Measurements from ENCODE around the gene TUSC2. TPM values are rescaled to one million over a fixed set of nuclear protein-coding genes. Genes with fewer than 3 reads are reported as not detected.
"Not testable (repeated sequence)": the region's sequence is repeated elsewhere in the genome, so short reads cannot be mapped to it uniquely, and the experiment has no call there.

Gene TUSC2
- total RNA-seq, 1 experiment from 2014 or later: 35.3 TPM

DNA sequence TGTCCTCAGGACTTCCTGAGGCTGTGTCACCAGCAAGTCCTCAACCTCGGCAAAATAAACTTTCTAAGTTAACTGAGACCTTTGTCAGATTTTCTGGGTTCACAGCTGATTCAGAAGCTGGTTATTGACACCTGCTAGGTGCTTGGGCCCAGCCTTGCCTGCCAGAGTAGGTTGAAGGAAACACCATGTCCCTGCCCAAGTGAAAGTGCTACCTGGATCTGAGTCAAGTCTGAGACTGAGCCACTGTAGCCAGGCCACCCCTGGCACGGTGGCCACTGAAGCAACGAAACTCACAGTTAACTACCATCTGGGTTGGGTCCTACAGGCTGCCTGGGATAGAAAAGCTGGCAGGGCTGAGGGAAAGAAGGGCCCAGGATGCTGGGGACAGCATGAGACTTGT lies 13.7 kb downstream of the TUSC2 start:
- no peak overlapping the region for H3K4me3 ChIP-seq (ENCODE audit: low read depth in 2 of 2, low read length in 2 of 2)
- DNase-seq (ENCODE audit: low read depth, low spot score) (no peak), ATAC-seq (0 out of 2 replicates have a peak, but pooled peaks have one; percentile 27)
- no TSS peak for BruUV-seq (replicated peaks)
- intact Hi-C loops (cut with micrococcal nuclease; ENCODE audit: unreplicated experiment) (no loop called here), in situ Hi-C loops (cut with HindIII; ENCODE audit: low pct_unique_long_range_greater_than_20kb, low sequenced_read_pairs) (no loop called here)
- H3K9me3 ChIP-seq (ENCODE audit: control insufficient read depth, insufficient read depth, low read depth, low read length): no peaks in the 10 kb centered on the region
- ChIA-PET POLR2A (no interaction called here), CTCF (no interaction called here)
- no peak for TF ChIP-seq POLR2AphosphoS5 (IDR thresholded peaks at IDR 0.05; ENCODE audit: low read depth, low read length)
- TF ChIP-seq, protein P1, sequence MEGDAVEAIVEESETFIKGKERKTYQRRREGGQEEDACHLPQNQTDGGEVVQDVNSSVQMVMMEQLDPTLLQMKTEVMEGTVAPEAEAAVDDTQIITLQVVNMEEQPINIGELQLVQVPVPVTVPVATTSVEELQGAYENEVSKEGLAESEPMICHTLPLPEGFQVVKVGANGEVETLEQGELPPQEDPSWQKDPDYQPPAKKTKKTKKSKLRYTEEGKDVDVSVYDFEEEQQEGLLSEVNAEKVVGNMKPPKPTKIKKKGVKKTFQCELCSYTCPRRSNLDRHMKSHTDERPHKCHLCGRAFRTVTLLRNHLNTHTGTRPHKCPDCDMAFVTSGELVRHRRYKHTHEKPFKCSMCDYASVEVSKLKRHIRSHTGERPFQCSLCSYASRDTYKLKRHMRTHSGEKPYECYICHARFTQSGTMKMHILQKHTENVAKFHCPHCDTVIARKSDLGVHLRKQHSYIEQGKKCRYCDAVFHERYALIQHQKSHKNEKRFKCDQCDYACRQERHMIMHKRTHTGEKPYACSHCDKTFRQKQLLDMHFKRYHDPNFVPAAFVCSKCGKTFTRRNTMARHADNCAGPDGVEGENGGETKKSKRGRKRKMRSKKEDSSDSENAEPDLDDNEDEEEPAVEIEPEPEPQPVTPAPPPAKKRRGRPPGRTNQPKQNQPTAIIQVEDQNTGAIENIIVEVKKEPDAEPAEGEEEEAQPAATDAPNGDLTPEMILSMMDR (IDR thresholded peaks at IDR 0.05): no peak
- TF ChIP-seq TCF7L2 (IDR thresholded peaks at IDR 0.05; ENCODE audit: low read depth, low read length): no peak
- TF ChIP-seq SIN3A (IDR thresholded peaks at IDR 0.05; ENCODE audit: borderline replicate concordance, insufficient read depth, low read depth, low read length): no peak
- TF ChIP-seq, protein P2, sequence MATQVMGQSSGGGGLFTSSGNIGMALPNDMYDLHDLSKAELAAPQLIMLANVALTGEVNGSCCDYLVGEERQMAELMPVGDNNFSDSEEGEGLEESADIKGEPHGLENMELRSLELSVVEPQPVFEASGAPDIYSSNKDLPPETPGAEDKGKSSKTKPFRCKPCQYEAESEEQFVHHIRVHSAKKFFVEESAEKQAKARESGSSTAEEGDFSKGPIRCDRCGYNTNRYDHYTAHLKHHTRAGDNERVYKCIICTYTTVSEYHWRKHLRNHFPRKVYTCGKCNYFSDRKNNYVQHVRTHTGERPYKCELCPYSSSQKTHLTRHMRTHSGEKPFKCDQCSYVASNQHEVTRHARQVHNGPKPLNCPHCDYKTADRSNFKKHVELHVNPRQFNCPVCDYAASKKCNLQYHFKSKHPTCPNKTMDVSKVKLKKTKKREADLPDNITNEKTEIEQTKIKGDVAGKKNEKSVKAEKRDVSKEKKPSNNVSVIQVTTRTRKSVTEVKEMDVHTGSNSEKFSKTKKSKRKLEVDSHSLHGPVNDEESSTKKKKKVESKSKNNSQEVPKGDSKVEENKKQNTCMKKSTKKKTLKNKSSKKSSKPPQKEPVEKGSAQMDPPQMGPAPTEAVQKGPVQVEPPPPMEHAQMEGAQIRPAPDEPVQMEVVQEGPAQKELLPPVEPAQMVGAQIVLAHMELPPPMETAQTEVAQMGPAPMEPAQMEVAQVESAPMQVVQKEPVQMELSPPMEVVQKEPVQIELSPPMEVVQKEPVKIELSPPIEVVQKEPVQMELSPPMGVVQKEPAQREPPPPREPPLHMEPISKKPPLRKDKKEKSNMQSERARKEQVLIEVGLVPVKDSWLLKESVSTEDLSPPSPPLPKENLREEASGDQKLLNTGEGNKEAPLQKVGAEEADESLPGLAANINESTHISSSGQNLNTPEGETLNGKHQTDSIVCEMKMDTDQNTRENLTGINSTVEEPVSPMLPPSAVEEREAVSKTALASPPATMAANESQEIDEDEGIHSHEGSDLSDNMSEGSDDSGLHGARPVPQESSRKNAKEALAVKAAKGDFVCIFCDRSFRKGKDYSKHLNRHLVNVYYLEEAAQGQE (IDR thresholded peaks at IDR 0.05; ENCODE audit: insufficient read depth in 1 of 2, low read depth in 2 of 2, low read length in 1 of 2): no peak
- H3K27ac ChIP-seq (ENCODE audit: low read length): no peak overlapping the region
- no peaks in the 10 kb centered on the region for H3K36me3 ChIP-seq (ENCODE audit: control insufficient read depth, insufficient read depth, low read length)
- no peaks in the 10 kb centered on the region for H3K27me3 ChIP-seq (ENCODE audit: control insufficient read depth, insufficient read depth, low read length)
- H3K4me1 ChIP-seq (ENCODE audit: control insufficient read depth, insufficient read depth, low read length): no peaks in the 10 kb centered on the region; the same call in 1 of the 2 replicates

DNA sequence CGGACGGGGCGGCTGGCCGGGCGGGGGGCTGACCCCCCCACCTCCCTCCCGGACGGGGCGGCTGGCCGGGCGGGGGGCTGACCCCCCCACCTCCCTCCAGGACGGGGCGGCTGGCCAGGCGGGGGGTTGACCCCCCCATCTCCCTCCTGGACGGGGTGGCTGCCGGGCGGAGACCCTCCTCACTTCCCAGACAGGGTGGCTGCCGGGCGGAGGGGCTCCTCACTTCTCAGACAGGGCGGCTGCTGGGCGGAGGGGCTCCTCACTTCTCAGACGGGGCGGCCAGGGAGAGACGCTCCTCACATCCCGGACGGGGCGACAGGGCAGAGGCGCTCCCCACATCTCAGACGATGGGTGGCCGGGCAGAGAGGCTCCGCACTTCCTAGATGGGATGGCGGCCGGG lies 16.0 kb downstream of the TUSC2 start:
- H3K27ac ChIP-seq (ENCODE audit: low read length); BruUV-seq (replicated peaks); CTCF ChIA-PET; POLR2A ChIA-PET; H3K27me3 ChIP-seq (ENCODE audit: control insufficient read depth, insufficient read depth, low read length); ATAC-seq; H3K4me3 ChIP-seq (ENCODE audit: low read depth in 2 of 2, low read length in 2 of 2); intact Hi-C loops (cut with micrococcal nuclease; ENCODE audit: unreplicated experiment); H3K4me1 ChIP-seq (ENCODE audit: control insufficient read depth, insufficient read depth, low read length); DNase-seq (ENCODE audit: low read depth, low spot score); H3K36me3 ChIP-seq (ENCODE audit: control insufficient read depth, insufficient read depth, low read length); H3K9me3 ChIP-seq (ENCODE audit: control insufficient read depth, insufficient read depth, low read depth, low read length); in situ Hi-C loops (cut with HindIII; ENCODE audit: low pct_unique_long_range_greater_than_20kb, low sequenced_read_pairs): not testable (repeated sequence)

DNA sequence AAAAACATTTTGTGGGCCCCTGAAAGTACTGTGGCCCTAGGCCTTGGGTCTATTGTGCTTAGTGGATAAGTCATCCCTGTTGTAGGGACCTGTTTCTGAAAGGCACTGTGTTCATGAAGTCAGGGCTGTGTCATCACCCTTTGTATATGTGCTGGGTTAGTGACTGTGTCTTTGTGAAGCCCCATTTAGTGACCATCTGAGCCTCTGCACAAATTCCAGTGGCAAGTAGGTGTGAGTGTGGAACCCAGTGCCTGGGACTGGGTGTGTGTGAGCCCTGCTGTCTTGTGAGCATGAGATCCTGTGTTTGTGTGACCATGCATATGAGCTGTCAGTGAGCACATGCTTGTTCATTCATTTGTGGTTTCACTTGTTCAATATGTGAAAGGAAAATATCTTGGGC lies 23.4 kb downstream of the TUSC2 start:
- Histone ChIP-seq H3K36me3 (ENCODE audit: control insufficient read depth, insufficient read depth, low read length) (no peaks in the 10 kb centered on the region), H3K4me1 (ENCODE audit: control insufficient read depth, insufficient read depth, low read length) (no peaks in the 10 kb centered on the region), H3K4me3 (ENCODE audit: low read depth in 2 of 2, low read length in 2 of 2) (no peak overlapping the region), H3K27ac (ENCODE audit: low read length) (no peak overlapping the region), H3K27me3 (ENCODE audit: control insufficient read depth, insufficient read depth, low read length) (no peaks in the 10 kb centered on the region), H3K9me3 (ENCODE audit: control insufficient read depth, insufficient read depth, low read depth, low read length) (no peaks in the 10 kb centered on the region)
- TF ChIP-seq, protein P2 (IDR thresholded peaks at IDR 0.05; ENCODE audit: insufficient read depth in 1 of 2, low read depth in 2 of 2, low read length in 1 of 2): no peak
- TF ChIP-seq POLR2AphosphoS5 (IDR thresholded peaks at IDR 0.05; ENCODE audit: low read depth, low read length) (no peak), SIN3A (IDR thresholded peaks at IDR 0.05; ENCODE audit: borderline replicate concordance, insufficient read depth, low read depth, low read length) (no peak), TCF7L2 (IDR thresholded peaks at IDR 0.05; ENCODE audit: low read depth, low read length) (no peak)
- TF ChIP-seq, protein P1 (IDR thresholded peaks at IDR 0.05): no peak
- in situ Hi-C loops (cut with HindIII; ENCODE audit: low pct_unique_long_range_greater_than_20kb, low sequenced_read_pairs) (no loop called here), intact Hi-C loops (cut with micrococcal nuclease; ENCODE audit: unreplicated experiment) (no loop called here)
- ChIA-PET POLR2A (no interaction called here), CTCF (interaction anchor here (0.6 kb wide), 1 partner anchor 25 kb away, joined by 6 read pairs; no protein-coding TSS in a partner anchor)
- no TSS peak for BruUV-seq (replicated peaks)
- no peak for DNase-seq (ENCODE audit: low read depth, low spot score)
- ATAC-seq: no peak

Measured in Panc1 (cell line).